22Rv1 (cell line): ENCODE measurements around the gene ZNF282.

Source experiments
- H3K27ac ChIP-seq: fragments of 450-650 bp; 2 replicates; pipeline ENCODE4 v1.5.1; 2017
- CTCF ChIP-seq: fragments of 450-650 bp; IDR thresholded peaks from 2 replicates; pipeline ENCODE4 v1.5.1; 2017; ENCODE audit warnings: mild to moderate bottlenecking
- ZFX ChIP-seq: fragments of 450-650 bp; IDR thresholded peaks from 2 replicates; pipeline ENCODE4 v1.6.1; 2017; ENCODE audit warnings: antibody characterized with exemption, borderline replicate concordance

ZNF282 gene

GRCh38 chr7:149156898-149157297, 38.4 kb upstream of the ZNF282 start:
- no peak overlapping the region for H3K27ac ChIP-seq
- TF ChIP-seq ZFX (no peak), CTCF (no peak)

- TF ChIP-seq CTCF = no peak
- no peak for TF ChIP-seq ZFX
- H3K27ac ChIP-seq = peak overlapping the region; percentile 3; the same call in 1 of the 2 replicates
These were observed 34.0 kb upstream of the ZNF282 start for GRCh38 chr7:149161241-149161848.

GRCh38 chr7:149166142-149166541, 29.2 kb upstream of the ZNF282 start:
- TF ChIP-seq ZFX = no peak
- no peak for TF ChIP-seq CTCF
- H3K27ac ChIP-seq = no peak overlapping the region; the same call in 1 of the 2 replicates

- no peak overlapping the region; the same call in 1 of the 2 replicates for H3K27ac ChIP-seq
- TF ChIP-seq CTCF = no peak
- no peak for TF ChIP-seq ZFX
These were observed 28.6 kb upstream of the ZNF282 start for GRCh38 chr7:149166630-149167352.

GRCh38 chr7:149171892-149172533, 23.3 kb upstream of the ZNF282 start:
- no peak overlapping the region for H3K27ac ChIP-seq
- no peak for TF ChIP-seq ZFX
- no peak for TF ChIP-seq CTCF

- H3K27ac ChIP-seq = no peak overlapping the region
- TF ChIP-seq CTCF (no peak), ZFX (no peak)
These were observed 22.8 kb upstream of the ZNF282 start for GRCh38 chr7:149172534-149172920.

GRCh38 chr7:149175150-149175549, 20.2 kb upstream of the ZNF282 start:
- TF ChIP-seq ZFX = no peak
- TF ChIP-seq CTCF = no peak
- peak overlapping the region; percentile 3; the same call in 1 of the 2 replicates for H3K27ac ChIP-seq
